A673 (cell line): ENCODE measurements around the gene ATP5F1D.

Source experiments
- EZH2 ChIP-seq: fragments of 200-600 bp; sonication (generic); IDR thresholded peaks from 2 replicates; pipeline ENCODE4 v1.6.1; 2017; ENCODE audit warnings: borderline replicate concordance, low read depth, mild to moderate bottlenecking, mixed read lengths, antibody characterized with exemption, low read length; ENCODE audit not compliant: poor library complexity, severe bottlenecking
- TF ChIP-seq, protein P1 (sequence below): fragments of 300-800, 200-600 bp; sonication (generic); conservative IDR thresholded peaks from 2 replicates; pipeline ENCODE4 v1.5.1; 2017; ENCODE audit warnings: low read depth, mild to moderate bottlenecking, antibody characterized with exemption, low read length, moderate library complexity, mixed read lengths

DNA sequence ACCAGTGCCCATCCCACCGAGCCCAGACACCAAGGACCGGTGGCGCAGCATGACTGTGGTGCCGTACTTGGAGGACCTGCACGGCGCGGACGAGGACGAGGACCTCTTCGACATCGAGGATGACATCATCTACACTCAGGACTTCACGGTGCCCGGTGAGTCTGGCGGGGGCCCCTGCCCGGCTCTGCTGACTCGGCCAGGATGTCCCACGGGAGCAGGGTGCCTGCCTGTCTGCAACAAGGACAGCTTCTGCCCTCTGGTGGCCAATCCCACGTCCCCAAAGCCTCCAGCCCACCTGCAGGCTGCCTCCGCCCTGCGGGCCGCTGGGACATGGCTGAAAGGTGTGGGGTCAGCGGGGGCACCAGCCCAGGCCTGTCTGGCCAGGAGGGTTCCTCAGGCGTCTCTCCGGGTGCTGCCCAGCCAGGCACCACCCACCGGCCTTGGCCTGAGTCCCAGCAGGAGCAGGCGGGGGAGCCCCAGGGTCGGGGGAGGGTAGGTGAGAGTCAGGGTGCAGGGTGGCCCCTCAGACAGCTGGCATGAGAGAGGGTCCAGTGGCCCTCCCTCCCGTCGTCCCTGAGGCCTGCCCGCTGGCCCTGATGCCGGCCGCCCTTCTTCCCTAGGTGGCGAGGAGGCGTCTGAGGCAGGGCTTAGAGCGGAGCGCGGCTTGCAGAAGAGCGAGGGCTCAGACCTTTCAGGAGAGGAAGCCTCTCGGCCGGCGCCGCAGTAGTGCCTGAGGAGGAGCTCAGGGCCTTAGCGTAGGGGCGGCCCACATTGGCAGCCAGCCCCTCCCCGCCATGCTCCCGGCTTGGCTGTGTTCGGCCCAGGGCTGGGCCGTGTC lies 18.3 kb upstream of the ATP5F1D start:
- TF ChIP-seq, protein P1, sequence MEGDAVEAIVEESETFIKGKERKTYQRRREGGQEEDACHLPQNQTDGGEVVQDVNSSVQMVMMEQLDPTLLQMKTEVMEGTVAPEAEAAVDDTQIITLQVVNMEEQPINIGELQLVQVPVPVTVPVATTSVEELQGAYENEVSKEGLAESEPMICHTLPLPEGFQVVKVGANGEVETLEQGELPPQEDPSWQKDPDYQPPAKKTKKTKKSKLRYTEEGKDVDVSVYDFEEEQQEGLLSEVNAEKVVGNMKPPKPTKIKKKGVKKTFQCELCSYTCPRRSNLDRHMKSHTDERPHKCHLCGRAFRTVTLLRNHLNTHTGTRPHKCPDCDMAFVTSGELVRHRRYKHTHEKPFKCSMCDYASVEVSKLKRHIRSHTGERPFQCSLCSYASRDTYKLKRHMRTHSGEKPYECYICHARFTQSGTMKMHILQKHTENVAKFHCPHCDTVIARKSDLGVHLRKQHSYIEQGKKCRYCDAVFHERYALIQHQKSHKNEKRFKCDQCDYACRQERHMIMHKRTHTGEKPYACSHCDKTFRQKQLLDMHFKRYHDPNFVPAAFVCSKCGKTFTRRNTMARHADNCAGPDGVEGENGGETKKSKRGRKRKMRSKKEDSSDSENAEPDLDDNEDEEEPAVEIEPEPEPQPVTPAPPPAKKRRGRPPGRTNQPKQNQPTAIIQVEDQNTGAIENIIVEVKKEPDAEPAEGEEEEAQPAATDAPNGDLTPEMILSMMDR, result peak; percentile 68
- no peak for TF ChIP-seq EZH2
